ENCODE results near the gene RAB36.

RAB36 gene

GRCh38 chr22:23108249-23109078 is 36.8 kb upstream of the RAB36 start:
- no peak for DNase-seq (ENCODE audit: low read depth)

- DNase-seq (ENCODE audit: low read depth): no peak
Observed at GRCh38 chr22:23109079-23109347, 36.3 kb upstream of the RAB36 start.

GRCh38 chr22:23109441-23109978 is 35.8 kb upstream of the RAB36 start:
- DNase-seq (ENCODE audit: low read depth): no peak

- no peak for DNase-seq (ENCODE audit: low read depth)
Observed at GRCh38 chr22:23110190-23110921, 34.9 kb upstream of the RAB36 start.

GRCh38 chr22:23110922-23111527 is 34.3 kb upstream of the RAB36 start:
- DNase-seq (ENCODE audit: low read depth): no peak

GRCh38 chr22:23112472-23113012 is 32.7 kb upstream of the RAB36 start:
- DNase-seq (ENCODE audit: low read depth): no peak

GRCh38 chr22:23113067-23113846 is 32.0 kb upstream of the RAB36 start:
- no peak for DNase-seq (ENCODE audit: low read depth)

GRCh38 chr22:23113847-23114720 is 31.2 kb upstream of the RAB36 start:
- DNase-seq (ENCODE audit: low read depth): no peak

GRCh38 chr22:23114721-23115020 is 30.6 kb upstream of the RAB36 start:
- DNase-seq (ENCODE audit: low read depth): no peak

GRCh38 chr22:23115369-23115768 is 29.9 kb upstream of the RAB36 start:
- no peak for DNase-seq (ENCODE audit: low read depth)

- no peak for DNase-seq (ENCODE audit: low read depth)
Observed at GRCh38 chr22:23115825-23116494, 29.3 kb upstream of the RAB36 start.

GRCh38 chr22:23116506-23117263 is 28.6 kb upstream of the RAB36 start:
- DNase-seq (ENCODE audit: low read depth): no peak

- no peak for DNase-seq (ENCODE audit: low read depth)
Observed at GRCh38 chr22:23117275-23117674, 28.0 kb upstream of the RAB36 start.

- DNase-seq (ENCODE audit: low read depth): no peak
Observed at GRCh38 chr22:23117891-23118646, 27.2 kb upstream of the RAB36 start.

GRCh38 chr22:23118647-23119493 is 26.4 kb upstream of the RAB36 start:
- DNase-seq (ENCODE audit: low read depth): no peak

GRCh38 chr22:23119494-23120414 is 25.5 kb upstream of the RAB36 start:
- DNase-seq (ENCODE audit: low read depth): no peak

GRCh38 chr22:23120415-23120899 is 24.8 kb upstream of the RAB36 start:
- no peak for DNase-seq (ENCODE audit: low read depth)
